Kidney (tissue), 14 donors: ENCODE measurements around the gene TMEM203. TPM values are rescaled to one million over a fixed set of nuclear protein-coding genes. Genes with fewer than 3 reads are reported as not detected.

Experiments used
- DNase-seq, 5 donors: peaks; one replicate each; pipeline ENCODE4 v3.0.0-alpha.2; 2013 to 2020
- FAIRE-seq: peaks from 2 replicates; lab custom pipeline; 2012; peaks lifted over from hg19 to GRCh38; lab: Jason Lieb, UNC
- H3K27ac ChIP-seq, 2 donors: one replicate each; pipeline ENCODE4 v1.7.0; 2013; ENCODE audit warnings: low read depth in 2 of 2, low read length in 2 of 2, inconsistent platforms in 1 of 2
- H3K27me3 ChIP-seq: one replicate; pipeline ENCODE4 v1.7.1; 2013; ENCODE audit warnings: low read length, inconsistent platforms; ENCODE audit not compliant: control insufficient read depth, insufficient read depth
- H3K36me3 ChIP-seq, 3 donors: one replicate each; pipeline versions ENCODE4 v1.7.0 to v1.7.1; 2013; ENCODE audit warnings: low read length in 3 of 3, control low read depth in 1 of 3, inconsistent platforms in 1 of 3; ENCODE audit not compliant: insufficient read depth in 3 of 3, control insufficient read depth in 2 of 3
- H3K4me1 ChIP-seq, 3 donors: one replicate each; pipeline versions ENCODE4 v1.7.0 to v1.7.1; 2013; ENCODE audit warnings: low read length in 3 of 3, inconsistent platforms in 1 of 3, low read depth in 1 of 3; ENCODE audit not compliant: control insufficient read depth in 2 of 3, insufficient read depth in 2 of 3
- H3K4me3 ChIP-seq, 3 donors: one replicate each; pipeline versions ENCODE4 v1.7.0 to v1.8.1; 2013; ENCODE audit warnings: low read length in 3 of 3, control low read depth in 1 of 3, inconsistent platforms in 1 of 3
- H3K9ac ChIP-seq, 3 donors: one replicate each; pipeline versions ENCODE4 v1.7.0 to v1.7.1; 2013; ENCODE audit warnings: low read length in 3 of 3, control low read depth in 1 of 3, inconsistent platforms in 1 of 3
- H3K9me3 ChIP-seq, 3 donors: one replicate each; pipeline versions ENCODE4 v1.7.0 to v1.7.1; 2013; ENCODE audit warnings: low read length in 3 of 3, control low read depth in 1 of 3, inconsistent platforms in 1 of 3; ENCODE audit not compliant: control insufficient read depth in 2 of 3, insufficient read depth in 1 of 3
- intact Hi-C: fragments of 100-400 bp; cut with DNase I; formaldehyde crosslinking; loops from one replicate; pipeline ENCODE4 v1.11.1; 2022
- polyA plus RNA-seq: library from polyadenylated mRNA; stranded (reverse); fragments of 350-450 nt; fragmentation: Illumina TruSeq; extraction: RNeasy Lipid Tissue Mini Kit (QIAGEN cat#74804); gene quantifications from one replicate; pipeline ENCODE4 v1.2.3, GENCODE V29; 2014; ENCODE audit warnings: low read depth, low replicate concordance; ENCODE audit not compliant: insufficient read depth
- total RNA-seq: library from RNA; stranded (reverse); fragmentation: NEBNext Ultra II Directional; extraction: Animal tissue kit (Norgen Biotek cat#: 25700); gene quantifications from one replicate; pipeline ENCODE4 v1.2.1, GENCODE V29; 2021
- TF ChIP-seq, protein P1 (sequence below): IDR thresholded peaks from 3 replicates; pipeline ENCODE4 v1.5.1; 2012; ENCODE audit warnings: mild to moderate bottlenecking, moderate library complexity, borderline replicate concordance; ENCODE audit not compliant: insufficient read depth; ENCODE audit errors: extremely low read depth
- donor health status: control.
- donor health status: control.
- donor health status: control.
- donor health status: control.
- donor health status: control.
- donor health status: DM: yes; HTN: yes; CAD: no.
- donor health status: Normal renal cell carcinoma (clear cell type).

TMEM203 gene
- total and polyA plus RNA-seq, 2 donors from 2014 or later: 36.3 to 53.5 TPM

DNA sequence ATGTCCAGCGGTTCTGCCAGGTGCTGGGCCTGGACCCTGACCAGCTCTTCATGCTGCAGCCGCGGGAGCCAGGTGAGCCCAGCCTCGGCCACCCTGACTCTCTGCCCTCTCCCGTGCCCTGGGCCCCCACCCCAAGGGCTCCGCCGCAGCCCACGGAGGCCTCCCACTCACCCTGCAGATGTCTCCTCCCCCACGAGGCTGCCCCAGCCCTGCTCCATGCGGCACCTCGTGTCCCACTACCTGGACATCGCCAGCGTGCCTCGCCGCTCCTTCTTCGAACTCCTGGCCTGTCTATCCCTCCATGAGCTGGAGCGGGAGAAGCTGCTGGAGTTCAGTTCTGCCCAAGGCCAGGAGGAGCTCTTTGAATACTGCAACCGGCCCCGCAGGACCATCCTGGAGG lies 9.2 kb upstream of the TMEM203 start:
- intact Hi-C loops: no loop called here
- H3K4me3 ChIP-seq: no peak overlapping the region
- TF ChIP-seq, protein P1, sequence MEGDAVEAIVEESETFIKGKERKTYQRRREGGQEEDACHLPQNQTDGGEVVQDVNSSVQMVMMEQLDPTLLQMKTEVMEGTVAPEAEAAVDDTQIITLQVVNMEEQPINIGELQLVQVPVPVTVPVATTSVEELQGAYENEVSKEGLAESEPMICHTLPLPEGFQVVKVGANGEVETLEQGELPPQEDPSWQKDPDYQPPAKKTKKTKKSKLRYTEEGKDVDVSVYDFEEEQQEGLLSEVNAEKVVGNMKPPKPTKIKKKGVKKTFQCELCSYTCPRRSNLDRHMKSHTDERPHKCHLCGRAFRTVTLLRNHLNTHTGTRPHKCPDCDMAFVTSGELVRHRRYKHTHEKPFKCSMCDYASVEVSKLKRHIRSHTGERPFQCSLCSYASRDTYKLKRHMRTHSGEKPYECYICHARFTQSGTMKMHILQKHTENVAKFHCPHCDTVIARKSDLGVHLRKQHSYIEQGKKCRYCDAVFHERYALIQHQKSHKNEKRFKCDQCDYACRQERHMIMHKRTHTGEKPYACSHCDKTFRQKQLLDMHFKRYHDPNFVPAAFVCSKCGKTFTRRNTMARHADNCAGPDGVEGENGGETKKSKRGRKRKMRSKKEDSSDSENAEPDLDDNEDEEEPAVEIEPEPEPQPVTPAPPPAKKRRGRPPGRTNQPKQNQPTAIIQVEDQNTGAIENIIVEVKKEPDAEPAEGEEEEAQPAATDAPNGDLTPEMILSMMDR: no peak
- H3K36me3 ChIP-seq: peaks cover 0 to 2% (median 0%) of the 10 kb centered on the region in 3 donors
- H3K27me3 ChIP-seq: no peaks in the 10 kb centered on the region
- H3K9me3 ChIP-seq: no peaks in the 10 kb centered on the region
- H3K27ac ChIP-seq: no peak overlapping the region
- H3K4me1 ChIP-seq: peaks cover 0 to 21% (median 0%) of the 10 kb centered on the region in 3 donors
- H3K9ac ChIP-seq: no peak overlapping the region
- DNase-seq: no peak
- no peak for FAIRE-seq

- no peak overlapping the region for H3K9ac ChIP-seq
- no peak for DNase-seq
- H3K4me1 ChIP-seq: peaks cover 0 to 16% (median 0%) of the 10 kb centered on the region in 3 donors
- H3K4me3 ChIP-seq: no peak overlapping the region
- TF ChIP-seq, protein P1: no peak
- no peaks in the 10 kb centered on the region for H3K9me3 ChIP-seq
- no peaks in the 10 kb centered on the region for H3K27me3 ChIP-seq
- no peak overlapping the region for H3K27ac ChIP-seq
- H3K36me3 ChIP-seq: peaks cover 0 to 2% (median 0%) of the 10 kb centered on the region in 3 donors
- intact Hi-C loops: no loop called here
- no peak for FAIRE-seq
Measured at GRCh38 chr9:137213160-137214060, 8.0 kb upstream of the TMEM203 start.

GRCh38 chr9:137212520-137212919 lies 7.1 kb upstream of the TMEM203 start:
- TF ChIP-seq, protein P1: no peak
- Histone ChIP-seq H3K9ac (no peak overlapping the region), H3K4me3 (no peak overlapping the region), H3K36me3 (peaks cover 0 to 2% (median 0%) of the 10 kb centered on the region in 3 donors), H3K27ac (no peak overlapping the region), H3K4me1 (peaks cover 0 to 9% (median 0%) of the 10 kb centered on the region in 3 donors), H3K9me3 (no peaks in the 10 kb centered on the region), H3K27me3 (no peaks in the 10 kb centered on the region)
- no peak for DNase-seq
- no peak for FAIRE-seq
- intact Hi-C loops: no loop called here
